Measurements from ENCODE around the gene HINT2.

HINT2 gene

DNA sequence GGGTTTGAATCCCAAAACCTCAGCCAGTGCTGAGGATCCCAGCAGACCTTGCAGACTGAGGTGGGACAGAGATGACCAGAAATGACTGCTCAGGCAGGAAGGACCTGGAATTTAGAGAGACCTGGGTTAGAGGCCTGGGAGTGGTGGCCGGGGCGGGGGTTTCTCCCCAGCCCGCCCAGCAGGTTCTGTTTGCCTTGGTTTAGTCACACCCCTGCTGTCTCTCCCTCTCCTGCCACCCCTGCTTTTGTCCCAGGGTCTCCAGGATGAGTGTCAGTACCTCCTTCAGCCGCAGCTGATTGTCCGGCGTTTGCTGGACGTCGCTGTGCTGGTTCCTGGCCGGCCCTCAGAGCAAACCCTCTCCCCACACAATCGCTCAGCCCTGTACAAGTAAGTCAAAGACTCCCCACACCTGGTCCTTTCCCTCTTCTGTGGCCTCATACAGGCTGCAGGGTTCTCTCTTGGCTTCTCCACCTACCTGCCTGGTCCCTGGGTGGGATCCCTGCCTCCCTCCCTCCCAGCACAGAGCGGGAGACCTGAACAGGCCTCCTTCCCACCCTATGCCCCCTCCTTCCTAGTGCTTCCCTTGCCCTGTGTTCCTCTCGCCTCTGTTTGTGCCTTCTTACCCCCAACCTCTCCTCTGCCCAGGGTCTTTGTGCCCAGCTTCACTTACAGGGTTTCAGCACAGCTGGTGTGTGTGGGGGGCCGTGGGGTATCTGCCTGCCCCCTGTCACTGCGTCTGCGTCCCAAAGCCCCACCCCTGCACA, 26.2 kb upstream of the HINT2 start:
- no peak for ATAC-seq
- DNase-seq = no peak

DNA sequence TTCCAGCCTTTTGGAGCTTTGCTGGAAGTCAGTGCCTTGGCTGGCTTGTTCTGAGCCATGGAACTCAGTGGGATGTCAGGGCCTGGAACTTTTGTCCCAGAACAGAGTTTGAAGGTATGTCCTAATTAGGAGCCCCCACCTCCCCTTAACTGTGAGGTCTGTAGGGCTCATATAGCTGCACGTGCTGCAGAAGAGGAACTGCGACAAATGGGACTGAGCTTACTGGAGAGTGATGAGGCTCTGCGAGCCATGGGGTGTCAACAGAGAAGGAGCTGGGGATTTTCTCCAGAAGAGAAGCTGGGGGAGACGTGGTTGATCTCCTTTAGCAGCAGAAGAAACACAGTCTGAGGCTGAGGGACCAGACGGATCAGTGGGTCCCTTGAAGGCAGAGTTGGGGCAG, 25.1 kb upstream of the HINT2 start:
- ATAC-seq = no peak

DNA sequence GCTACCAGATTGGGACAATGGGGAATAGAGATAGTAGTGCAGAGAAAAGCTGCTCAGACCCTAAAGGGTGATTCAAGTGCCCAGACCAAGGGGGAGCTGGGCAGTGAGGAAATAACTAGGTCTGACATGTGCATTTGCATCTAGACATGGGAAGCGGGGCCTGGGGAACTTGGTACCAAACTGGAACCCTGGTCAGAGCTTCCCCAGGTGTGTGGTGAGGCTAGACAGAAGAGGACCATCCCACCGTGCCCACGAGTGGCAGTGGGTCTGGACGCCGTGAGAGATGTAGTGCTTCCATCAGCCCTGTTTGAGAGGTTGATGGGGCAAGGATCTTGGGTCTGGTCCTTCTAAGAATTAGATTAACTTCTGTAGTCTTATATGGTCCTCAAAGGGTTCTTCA, 21.8 kb upstream of the HINT2 start:
- no peak for DNase-seq
- ATAC-seq = no peak

More for the DNA sequence above, 25.1 kb upstream of the HINT2 start:
- DNase-seq = no peak

DNA sequence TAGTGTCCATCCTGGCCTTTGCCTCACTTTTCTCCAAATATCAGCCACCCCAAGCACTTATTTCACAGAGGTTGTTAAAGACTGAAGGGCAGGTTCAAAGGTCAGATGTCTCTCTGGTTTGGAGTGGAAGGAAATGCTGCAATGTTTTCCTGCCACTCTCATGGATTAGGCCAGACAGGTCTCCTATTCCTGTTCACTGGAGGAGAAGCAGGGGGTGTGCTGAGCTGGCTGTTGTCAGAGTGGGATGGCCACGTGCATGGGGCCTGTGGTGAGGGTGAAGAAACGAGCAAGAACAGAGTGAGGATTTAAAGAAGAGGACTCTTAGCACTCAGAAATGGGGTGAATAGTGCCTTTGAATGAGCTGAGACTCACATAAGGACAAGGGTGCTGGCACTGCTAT, 20.9 kb upstream of the HINT2 start:
- no peak for ATAC-seq

DNA sequence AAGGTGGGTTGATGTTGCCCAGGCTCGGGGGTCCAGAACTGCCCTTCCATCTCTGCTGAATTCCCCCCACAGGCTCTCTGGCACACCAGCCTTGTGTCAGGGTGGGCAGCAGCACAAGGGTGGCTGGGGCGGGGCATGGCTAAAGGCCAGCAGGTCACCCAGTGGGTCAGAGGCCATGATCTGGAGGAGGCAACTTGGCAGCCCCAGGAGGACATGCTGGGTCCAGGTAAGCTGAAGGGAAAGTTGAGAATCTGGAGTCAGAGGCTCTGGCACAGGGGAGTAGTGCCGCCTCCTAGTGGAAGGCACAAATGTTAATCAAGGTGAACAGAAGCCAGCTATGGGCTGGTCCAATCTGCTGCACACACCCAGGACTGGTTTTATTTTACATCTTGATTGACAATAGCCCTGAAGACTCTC, 20.4 kb upstream of the HINT2 start:
- DNase-seq = no peak
- ATAC-seq = peak; percentile 33

More for the DNA sequence above, 20.9 kb upstream of the HINT2 start:
- no peak for DNase-seq

DNA sequence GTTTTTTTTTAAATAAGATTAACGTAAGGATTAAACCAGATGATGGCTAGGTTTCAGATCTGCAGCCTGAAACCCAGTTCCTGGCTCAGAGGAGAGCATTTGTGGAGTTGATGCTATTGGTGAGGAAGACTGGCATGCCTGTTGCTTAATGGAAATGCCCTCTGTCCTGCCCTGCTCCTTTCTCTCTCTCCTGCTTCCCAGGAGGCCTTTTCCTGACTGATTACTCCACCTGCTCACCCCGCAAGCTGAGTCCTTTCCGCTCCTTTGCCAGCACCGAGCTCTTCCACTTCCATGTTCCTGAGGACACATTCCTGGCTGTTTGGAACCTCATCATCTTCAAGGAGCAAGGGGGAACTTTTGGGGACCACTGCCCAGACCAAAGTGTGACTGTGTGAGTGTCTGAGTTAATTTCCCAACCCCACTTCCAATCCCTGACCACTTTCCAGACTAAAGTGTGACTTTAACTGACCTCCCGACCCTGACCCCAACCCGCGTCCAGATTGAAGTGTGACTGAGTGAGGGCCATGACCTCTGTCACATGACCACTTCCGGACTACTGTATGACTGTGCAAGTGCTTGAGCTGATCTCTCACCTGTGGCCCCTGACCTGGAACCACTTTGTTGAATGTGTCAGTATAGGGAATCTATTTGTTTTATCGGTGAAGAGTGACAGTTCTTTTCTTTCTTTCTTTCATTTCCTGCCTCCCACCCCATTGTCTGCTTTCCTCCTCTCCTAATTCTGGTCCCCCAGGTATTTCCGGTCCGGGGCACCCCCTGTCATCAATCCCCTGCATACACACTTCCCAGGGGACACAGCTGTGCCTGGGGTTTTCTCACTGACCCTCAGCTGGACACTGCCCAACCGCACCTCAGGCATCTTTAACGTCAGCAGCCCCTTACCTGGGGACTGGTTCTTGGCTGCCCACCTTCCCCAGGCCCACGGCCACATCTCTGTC, 19.7 kb upstream of the HINT2 start:
- ATAC-seq = no peak
- DNase-seq = no peak

DNA sequence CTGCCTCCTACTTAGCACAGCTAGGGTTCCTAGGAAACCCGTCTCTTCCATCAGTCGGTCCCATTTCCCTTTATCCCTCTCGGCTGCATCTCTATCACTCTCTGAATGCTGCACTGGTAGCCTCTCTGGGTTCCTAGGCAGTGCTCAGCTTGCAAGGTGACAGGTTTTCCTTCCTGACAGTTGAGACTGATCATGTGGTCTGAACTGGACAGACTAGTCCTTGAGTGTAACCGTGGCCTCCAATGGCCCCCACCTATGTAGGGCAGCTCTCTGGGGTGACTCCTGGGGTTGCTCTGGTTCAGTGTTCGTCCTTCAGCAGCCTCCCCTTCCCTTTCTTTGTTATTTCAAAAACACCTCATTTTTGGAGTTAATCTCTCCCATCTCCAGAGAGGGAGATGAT, 18.0 kb upstream of the HINT2 start:
- no peak for ATAC-seq
- DNase-seq = no peak

DNA sequence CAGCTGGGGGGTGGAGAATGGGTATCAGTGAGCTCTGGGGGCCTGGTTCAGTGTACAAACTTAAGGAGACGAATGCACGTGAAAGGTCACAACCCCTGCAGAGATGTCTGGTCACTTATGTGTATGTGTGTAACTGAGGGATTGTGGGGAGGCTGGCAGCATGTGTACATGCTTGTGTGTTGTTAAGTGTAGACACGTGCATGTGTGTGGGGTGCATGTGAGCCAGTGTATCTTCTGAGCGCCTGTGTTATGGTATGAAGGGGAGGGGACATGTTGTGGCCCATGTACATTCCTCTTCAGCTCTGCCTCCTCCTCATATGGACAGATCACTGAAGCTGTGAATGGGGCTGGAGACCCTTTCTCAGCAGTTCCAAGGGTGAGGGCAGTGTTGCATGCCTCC, 16.2 kb upstream of the HINT2 start:
- ATAC-seq = no peak
- DNase-seq = no peak

DNA sequence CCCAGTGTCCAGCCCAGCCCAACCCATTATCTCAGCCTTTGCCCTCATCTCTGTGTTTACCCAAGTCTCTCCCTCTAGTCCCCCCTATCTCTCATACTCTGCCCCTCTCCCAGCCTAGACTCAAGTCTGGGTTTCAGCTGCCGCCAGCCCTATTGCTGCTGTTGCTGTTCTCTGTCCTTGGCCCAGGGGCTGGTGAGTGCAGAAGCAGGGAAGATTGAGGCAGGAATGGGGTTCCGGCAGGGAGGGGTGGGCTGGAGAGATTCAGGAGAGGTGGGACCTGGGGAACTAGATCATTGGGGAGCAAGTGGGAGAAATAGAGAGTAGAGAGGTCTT, 14.9 kb upstream of the HINT2 start:
- no peak for ATAC-seq
- no peak for DNase-seq

DNA sequence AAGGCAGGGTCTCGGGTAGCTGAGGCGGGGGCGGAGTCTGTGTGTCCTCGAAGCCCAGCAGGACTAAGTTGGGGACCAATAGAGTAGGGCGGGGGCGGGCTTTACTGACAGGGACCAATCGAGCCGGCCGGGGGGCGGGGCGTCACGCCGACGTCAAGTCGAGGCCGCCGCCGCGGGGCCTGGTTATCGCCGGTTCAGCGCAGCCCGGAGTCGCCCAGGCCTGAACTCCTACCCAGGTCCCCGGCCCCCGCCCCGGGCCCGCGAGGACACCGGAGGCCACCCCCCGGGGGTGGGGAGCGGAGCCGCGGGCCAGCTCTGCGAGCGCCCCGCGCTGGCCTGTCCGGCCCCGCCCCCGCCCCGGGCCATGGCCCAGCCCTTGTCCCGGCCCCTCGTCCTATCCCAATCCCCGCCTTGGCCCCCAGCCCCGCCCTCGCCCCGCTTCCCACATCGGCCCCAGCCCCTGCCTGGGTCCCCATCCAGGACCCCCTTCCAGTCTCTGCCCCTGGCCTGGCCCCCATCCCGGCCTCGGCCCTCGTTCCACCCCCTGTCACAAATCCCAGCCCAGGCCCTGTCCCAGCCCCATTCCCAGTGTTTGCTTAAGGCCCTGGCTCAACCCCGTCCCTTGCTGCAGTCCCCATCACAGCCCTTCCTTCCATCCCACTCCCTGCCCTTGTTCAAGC, 14.4 kb upstream of the HINT2 start, which contains the start of gene TMEM8B:
TMEM8B (plus strand) TSS at position 145 of the 680 bp plus-strand sequence; CDS start at position 365, 220 bp downstream.
- DNase-seq = peak; percentile 97
- peak; percentile 93 for ATAC-seq

DNA sequence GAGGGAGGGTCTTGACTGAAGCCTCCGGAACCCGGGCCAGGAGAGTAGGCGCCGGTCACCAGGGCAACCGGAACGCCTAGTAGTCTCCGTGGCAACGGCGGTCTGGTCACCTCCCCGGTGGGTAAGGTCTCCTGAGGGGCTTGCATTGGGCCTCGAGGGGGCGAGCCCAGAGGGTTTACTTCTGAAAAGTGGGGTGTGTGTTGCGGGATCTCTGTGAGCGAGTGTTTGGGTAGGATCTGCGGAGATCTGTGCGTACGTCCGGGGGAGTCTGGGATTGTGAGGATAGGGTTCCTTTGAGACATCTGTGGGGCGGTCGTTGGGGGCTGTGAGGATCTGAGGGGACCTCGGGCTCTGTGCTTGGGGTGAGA, 13.9 kb upstream of the HINT2 start, which contains the start of gene FAM221B:
FAM221B (minus strand) TSS at position 17 of the 368 bp plus-strand sequence. CDS start 2,571 bp downstream, outside the sequence.
- DNase-seq (peak; percentile 45), ATAC-seq (no peak)

DNA sequence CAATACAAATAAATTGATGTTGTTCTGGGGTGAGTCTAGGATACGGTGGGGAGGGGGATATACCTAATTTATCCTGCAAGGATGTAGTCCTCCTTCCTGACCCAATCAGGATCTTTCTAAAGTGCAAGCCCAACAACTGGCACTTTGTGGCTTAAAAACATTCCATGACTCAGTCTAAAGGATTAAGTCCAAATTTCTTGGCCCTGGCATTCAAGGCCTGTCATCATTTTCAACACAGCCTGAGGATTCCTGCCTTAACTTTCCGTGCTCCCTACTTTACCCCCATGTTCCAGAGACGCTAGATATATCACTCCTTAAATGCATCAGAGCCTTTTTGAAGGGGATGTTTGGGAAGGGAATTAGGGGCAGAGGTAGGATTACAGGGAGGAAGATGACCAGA, 12.6 kb upstream of the HINT2 start:
- ATAC-seq = no peak
- no peak for DNase-seq

DNA sequence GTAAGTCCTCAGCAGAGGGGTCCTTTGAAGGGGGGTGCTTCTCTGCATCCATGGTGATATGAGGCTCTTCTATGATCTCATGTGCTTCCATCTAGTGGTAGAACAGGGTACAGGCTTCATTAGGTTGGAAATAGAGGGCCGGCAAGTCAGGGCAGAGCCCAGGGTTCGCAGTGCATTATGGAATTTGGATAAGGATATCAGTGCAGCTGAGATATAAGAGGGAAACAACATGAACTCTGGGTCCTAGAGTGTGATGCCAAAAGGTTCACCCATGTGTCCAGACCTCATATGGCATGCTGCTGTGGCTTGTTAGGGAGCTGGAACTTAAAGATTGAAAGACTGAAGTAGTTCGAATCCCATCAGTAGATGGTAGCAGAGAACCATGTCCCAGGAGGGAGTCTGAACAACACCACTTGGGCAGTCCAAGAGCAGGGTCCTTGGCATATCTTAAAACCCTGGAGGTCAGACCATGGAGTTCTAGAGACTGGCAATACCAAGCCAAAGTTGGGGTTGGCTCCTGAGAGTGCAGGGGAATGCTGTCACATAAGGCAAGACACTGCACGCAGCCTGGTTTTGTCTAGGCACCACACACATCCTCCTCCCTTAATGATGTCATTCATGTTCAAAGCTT, 11.3 kb upstream of the HINT2 start:
- DNase-seq = no peak
- peak; percentile 53 for ATAC-seq

DNA sequence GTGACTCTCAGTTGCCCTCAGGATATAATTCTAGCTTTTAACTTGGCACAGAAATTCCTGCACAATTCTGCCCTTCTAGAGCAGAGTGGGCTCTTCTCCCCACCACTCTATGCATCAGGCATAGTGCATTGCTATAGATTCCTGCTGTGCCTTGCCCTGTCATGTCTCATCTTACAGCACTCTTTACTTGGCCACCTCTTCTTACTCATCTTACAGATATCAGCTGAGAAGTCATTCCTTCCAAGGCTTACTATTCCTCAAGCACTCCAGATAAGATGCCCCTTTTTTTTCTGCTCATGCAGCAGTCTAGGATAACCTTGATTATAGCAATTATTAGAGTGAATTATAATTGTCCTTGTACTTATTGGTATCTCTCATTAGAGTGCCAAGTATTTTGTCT, 8.1 kb upstream of the HINT2 start:
- no peak for DNase-seq
- no peak for ATAC-seq

DNA sequence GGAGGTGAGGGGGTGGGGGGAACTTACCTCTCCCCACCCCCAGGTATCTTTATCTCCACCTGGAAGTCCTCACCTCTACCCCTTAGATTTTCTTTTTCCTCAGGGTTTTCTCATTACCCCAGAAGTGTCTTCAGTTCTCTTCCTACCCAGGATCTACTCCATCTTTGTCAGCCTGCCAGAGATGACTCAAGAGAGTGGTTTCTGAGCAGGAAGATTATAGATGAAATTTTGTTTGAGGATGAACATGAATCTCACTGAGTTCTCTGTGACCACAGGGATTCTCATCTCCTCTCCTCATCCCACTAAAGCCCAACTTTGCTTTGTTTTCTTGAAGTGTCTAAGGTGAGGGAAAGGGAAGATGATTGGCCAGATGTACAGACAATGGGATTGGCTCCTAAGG, 5.2 kb upstream of the HINT2 start:
- ATAC-seq (no peak), DNase-seq (no peak)

DNA sequence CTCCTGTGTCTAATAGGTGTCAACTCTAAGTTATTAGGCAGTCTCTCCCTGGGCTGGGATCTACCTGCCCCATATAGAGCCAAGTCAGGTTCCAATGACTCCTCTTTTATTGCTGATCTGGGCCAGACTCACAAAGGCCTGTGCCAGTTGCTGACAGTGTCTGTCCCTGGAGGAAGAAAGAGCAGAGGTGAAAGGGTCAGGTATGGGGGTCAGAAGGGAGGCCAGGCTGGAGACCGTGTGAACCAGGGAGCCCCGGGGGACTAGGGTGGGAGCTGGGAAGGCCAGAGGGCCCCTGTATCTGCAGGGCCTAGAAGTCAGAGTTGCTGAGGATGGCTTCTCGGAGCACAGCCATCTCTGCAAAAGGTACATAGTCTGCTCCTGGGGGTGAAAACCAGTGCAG, 3.5 kb upstream of the HINT2 start:
- no peak for ATAC-seq
- no peak for DNase-seq

DNA sequence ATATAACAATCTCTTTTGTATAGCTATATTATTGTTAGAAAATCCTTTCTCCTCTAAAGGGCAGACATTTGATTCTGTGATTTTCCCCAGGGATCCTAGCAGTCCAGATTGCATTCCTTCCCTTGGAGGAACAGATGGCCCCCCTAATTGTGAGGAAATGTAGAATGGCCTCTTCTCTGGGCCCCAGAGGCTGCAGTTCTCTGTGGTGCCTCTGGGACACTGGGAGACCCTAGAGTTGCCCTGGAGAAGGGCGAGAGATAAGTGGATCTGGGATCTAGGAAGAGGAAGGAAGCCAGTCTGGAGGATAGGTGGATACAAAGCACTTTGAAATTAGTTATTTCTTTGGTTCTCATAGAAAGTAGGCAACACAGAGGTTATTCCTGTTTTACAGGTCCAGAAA, 1.9 kb upstream of the HINT2 start:
- no peak for DNase-seq
- no peak for ATAC-seq

DNA sequence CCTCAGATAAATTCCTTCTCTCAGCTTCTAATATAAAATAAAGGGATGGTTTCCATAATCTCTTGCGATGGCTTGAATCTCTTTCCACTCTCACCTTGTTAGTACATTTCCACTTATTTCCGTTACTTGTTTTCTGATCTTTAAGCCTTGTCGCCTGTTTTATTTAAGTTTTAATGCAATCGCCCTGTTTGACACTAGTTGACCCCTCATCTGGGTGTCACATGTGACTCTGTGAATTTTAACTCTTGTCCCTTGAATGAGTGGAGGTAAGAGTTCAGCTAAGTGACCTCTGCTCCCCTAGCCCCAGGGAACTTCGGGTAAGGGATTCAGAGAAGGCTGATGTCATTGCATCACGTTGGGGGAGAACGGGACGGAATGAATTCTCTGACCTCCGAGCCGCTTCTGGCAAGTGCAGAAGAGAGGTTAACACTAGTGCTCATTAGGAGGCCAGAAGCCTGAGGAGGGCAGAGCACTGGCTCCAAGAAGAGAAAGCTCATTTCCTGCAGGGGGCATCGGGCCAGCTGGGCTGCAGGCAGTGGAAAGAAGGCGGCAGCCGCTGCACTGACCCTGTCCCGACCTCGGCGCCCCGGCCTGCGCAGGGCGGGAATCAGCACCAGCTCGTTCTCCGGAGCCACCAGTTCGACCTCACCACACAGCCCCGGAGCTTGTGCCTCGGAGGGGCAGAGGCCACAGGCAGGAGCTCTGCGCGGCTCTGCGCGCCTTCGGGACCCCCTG, 569 bp downstream of the HINT2 start:
- ATAC-seq = peak; percentile 10
- peak; percentile 57 for DNase-seq

DNA sequence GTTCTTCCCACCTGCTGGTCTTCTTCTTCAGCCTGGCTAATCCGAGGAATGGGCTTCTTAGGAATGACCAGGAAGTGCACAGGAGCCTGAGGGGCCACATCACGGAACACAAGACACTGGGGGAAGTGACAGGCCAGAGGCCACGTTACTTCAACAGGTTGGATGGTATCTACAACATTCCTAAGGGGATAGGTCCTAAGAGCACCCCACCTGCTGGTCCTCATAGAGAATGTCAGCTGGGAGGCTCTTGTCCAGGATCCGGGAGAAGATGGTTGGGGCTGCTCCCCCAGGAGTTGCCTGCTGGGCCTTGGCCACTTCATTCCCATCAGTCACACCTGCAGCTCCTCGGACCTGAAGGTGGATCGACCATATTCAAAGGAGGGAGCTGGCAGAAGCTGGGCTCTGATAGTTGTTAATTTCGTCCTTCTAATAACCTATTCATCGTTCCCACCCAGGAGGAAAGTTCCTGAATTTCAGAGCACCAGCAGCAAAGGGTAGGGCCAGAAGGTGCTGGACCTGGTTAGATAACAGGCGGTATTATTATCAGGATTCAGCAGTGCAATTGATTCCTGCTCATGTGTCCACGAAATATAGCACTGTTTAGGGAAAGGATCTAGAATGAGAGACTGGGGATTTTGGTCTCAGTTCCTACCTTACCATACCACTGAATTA, 1.3 kb downstream of the HINT2 start:
- no peak for DNase-seq
- ATAC-seq = no peak

DNA sequence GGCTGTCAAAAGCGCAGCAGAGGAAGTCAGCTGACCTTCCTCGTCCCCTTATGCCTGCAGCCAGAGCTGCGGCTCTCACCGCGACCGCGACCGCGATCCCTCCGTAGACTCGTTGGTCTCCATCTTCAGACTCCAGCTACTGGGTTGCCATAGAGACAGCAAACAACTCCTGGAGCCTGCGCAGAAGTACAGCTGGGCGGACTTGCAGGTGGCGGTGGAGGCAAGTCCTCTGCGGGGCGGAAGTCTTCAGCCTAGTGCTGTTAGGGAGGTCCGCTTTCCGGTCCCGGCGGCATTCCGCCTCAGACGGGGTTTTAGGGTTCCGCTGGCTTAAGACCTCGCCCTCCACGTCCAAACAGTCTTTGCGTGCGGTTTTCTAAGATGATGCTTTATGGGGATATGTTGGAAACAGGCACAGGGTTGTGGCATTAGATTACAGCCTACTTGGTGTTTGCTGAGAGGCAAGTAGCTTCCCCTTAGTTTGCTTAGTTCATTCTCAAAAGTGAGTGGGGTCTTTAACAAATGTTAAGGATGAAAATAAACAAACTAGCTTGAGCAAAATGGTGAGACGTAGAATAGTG, 2.7 kb downstream of the HINT2 start, which contains the start of gene SPAG8:
SPAG8 (minus strand) TSS at position 238 of the 578 bp plus-strand sequence; CDS start at position 123, 115 bp downstream.
- peak; percentile 93 for DNase-seq
- peak; percentile 79 for ATAC-seq
